Measurements from ENCODE around the gene GABBR2. TPM values are rescaled to one million over a fixed set of nuclear protein-coding genes. Genes with fewer than 3 reads are reported as not detected.

The GABBR2 gene
- total and polyA plus RNA-seq, 2 experiments from 2014 or later: 0.89 to 1.3 TPM

DNA sequence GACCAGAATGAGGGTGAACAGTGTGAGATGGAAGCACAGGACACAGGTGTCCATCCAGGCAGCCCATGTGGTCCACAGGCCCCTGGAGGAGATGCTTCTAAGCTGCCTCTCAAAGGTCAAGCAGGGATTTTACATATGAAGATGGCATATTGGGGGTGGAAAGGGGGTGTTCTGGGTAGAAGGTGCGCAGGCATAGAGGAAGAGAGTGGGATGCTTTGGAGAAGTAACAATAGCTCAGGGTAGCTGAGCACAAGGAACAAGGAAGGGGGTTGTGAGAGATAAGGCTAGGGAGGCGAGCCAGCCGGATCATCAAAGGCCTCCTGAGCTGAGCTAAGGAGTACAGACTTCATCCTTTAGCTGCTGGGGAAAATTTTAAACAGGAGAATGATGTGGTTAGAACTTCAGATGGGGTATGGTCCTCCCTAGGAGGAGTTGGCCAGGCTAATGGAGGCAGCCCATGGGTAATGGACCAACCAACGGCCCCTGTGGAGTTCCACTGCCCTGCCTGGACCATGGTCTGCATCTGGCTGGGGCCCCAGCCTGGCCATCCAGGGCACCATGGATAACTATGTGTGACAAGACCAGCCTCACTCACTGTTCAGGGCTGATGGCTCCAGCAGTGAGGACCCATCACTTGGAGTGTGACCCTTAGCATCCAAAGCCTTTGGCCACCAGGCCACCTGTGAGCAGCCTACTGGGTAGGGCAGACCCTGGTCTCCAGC lies 366.5 kb downstream of the GABBR2 start (continued):
- TF ChIP-seq, protein P1, sequence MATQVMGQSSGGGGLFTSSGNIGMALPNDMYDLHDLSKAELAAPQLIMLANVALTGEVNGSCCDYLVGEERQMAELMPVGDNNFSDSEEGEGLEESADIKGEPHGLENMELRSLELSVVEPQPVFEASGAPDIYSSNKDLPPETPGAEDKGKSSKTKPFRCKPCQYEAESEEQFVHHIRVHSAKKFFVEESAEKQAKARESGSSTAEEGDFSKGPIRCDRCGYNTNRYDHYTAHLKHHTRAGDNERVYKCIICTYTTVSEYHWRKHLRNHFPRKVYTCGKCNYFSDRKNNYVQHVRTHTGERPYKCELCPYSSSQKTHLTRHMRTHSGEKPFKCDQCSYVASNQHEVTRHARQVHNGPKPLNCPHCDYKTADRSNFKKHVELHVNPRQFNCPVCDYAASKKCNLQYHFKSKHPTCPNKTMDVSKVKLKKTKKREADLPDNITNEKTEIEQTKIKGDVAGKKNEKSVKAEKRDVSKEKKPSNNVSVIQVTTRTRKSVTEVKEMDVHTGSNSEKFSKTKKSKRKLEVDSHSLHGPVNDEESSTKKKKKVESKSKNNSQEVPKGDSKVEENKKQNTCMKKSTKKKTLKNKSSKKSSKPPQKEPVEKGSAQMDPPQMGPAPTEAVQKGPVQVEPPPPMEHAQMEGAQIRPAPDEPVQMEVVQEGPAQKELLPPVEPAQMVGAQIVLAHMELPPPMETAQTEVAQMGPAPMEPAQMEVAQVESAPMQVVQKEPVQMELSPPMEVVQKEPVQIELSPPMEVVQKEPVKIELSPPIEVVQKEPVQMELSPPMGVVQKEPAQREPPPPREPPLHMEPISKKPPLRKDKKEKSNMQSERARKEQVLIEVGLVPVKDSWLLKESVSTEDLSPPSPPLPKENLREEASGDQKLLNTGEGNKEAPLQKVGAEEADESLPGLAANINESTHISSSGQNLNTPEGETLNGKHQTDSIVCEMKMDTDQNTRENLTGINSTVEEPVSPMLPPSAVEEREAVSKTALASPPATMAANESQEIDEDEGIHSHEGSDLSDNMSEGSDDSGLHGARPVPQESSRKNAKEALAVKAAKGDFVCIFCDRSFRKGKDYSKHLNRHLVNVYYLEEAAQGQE (IDR thresholded peaks at IDR 0.05; ENCODE audit: unreplicated experiment): no peak
- TF ChIP-seq, protein P2, sequence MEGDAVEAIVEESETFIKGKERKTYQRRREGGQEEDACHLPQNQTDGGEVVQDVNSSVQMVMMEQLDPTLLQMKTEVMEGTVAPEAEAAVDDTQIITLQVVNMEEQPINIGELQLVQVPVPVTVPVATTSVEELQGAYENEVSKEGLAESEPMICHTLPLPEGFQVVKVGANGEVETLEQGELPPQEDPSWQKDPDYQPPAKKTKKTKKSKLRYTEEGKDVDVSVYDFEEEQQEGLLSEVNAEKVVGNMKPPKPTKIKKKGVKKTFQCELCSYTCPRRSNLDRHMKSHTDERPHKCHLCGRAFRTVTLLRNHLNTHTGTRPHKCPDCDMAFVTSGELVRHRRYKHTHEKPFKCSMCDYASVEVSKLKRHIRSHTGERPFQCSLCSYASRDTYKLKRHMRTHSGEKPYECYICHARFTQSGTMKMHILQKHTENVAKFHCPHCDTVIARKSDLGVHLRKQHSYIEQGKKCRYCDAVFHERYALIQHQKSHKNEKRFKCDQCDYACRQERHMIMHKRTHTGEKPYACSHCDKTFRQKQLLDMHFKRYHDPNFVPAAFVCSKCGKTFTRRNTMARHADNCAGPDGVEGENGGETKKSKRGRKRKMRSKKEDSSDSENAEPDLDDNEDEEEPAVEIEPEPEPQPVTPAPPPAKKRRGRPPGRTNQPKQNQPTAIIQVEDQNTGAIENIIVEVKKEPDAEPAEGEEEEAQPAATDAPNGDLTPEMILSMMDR (conservative IDR thresholded peaks at IDR 0.05; ENCODE audit: low read depth in 2 of 2): no peak
- no peak for TF ChIP-seq EZH2 (IDR thresholded peaks at IDR 0.05; ENCODE audit: low read depth, unreplicated experiment)

DNA sequence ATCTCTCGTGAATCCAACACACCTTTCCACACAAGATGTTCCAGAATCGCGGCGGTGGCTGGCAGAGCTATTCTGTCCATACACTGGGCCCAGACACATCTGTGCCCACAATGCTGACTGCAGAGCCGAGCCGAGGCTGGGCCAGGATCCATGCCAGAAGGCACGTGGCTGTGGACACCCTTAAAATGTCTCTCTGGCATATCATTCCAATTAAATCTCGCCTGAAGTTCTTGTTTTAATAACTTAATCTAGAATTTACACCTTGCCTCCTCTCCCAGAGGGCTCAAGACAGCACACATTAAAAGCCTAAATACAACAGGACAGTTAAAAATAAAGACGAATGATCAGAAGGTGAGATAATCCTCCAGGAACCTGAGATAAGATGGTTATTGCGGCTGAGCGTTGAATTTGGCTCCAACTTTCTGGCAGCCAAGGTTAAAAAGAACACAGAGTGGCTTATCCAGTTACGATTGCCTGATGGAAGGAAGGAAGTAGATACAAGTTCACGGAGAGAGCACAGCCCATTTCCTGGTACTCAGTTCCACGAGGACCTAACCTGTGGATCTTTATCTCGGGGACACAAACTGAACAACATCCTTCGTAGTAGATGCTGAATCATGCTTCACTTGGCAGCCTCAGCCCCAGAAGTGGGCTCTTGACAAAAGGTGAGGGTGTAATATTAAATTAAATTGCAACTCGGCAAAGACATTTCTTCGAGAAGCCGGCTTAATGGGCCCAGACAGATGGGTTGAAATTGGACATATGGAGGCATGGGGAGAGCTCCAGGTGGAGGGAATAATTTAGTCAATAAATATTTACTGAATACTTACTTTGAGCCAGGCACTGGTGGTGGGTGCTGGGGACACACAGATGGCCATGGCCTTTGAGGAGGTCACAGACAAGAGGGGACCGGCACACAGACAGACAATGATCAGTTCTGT lies 367.3 kb downstream of the GABBR2 start:
- no peak overlapping the region for H2AFZ ChIP-seq
- H3K9me3 Mint-ChIP-seq: no peaks in the 10 kb centered on the region
- peaks cover 11% of the 10 kb centered on the region for H3K9me2 ChIP-seq (ENCODE audit: insufficient read depth)
- H3K4me3 Mint-ChIP-seq: no peak overlapping the region
- H4K20me1 ChIP-seq (replicated peaks; ENCODE audit: insufficient read depth): no peaks in the 10 kb centered on the region
- H3K27ac ChIP-seq (ENCODE audit: low read depth): no peak overlapping the region
- H3K27ac Mint-ChIP-seq: no peak overlapping the region
- no peaks in the 10 kb centered on the region for H3K4me1 Mint-ChIP-seq
- H3K79me2 ChIP-seq (replicated peaks; ENCODE audit: insufficient read depth): no peaks in the 10 kb centered on the region
- no peaks in the 10 kb centered on the region for H3K27me3 ChIP-seq (ENCODE audit: insufficient read depth)
- peaks cover 5% of the 10 kb centered on the region for H3K27me3 Mint-ChIP-seq (ENCODE audit: insufficient read depth, low read depth, poor library complexity)
- H3K4me3 ChIP-seq: no peak overlapping the region
- H3K4me2 ChIP-seq: no peak overlapping the region
- no peak for ATAC-seq
- H3K36me3 ChIP-seq (ENCODE audit: insufficient read depth): no peaks in the 10 kb centered on the region
- no peaks in the 10 kb centered on the region for H3K36me3 Mint-ChIP-seq (ENCODE audit: low read depth)
- H3F3A ChIP-seq (replicated peaks; ENCODE audit: low read depth): no peaks in the 10 kb centered on the region
- DNase-seq (ENCODE audit: low spot score): no peak
- no peaks in the 10 kb centered on the region for H3K4me1 ChIP-seq (ENCODE audit: insufficient read depth)
- TF ChIP-seq ZNF114 (CRISPR knock-in tag; IDR thresholded peaks at IDR 0.05) (no peak), EZH2phosphoT487 (IDR thresholded peaks at IDR 0.05; ENCODE audit: unreplicated experiment) (no peak), ZNF331 (CRISPR knock-in tag; IDR thresholded peaks at IDR 0.05; ENCODE audit: low read depth) (no peak), JUNB (IDR thresholded peaks at IDR 0.05; ENCODE audit: unreplicated experiment) (no peak), POLR2AphosphoS5 (IDR thresholded peaks at IDR 0.05; ENCODE audit: low read depth) (no peak)
- TF ChIP-seq, protein P2 (conservative IDR thresholded peaks at IDR 0.05; ENCODE audit: low read depth in 2 of 2): no peak
- TF ChIP-seq, protein P1 (IDR thresholded peaks at IDR 0.05; ENCODE audit: unreplicated experiment): no peak
- TF ChIP-seq, protein P3, sequence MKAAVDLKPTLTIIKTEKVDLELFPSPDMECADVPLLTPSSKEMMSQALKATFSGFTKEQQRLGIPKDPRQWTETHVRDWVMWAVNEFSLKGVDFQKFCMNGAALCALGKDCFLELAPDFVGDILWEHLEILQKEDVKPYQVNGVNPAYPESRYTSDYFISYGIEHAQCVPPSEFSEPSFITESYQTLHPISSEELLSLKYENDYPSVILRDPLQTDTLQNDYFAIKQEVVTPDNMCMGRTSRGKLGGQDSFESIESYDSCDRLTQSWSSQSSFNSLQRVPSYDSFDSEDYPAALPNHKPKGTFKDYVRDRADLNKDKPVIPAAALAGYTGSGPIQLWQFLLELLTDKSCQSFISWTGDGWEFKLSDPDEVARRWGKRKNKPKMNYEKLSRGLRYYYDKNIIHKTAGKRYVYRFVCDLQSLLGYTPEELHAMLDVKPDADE (IDR thresholded peaks at IDR 0.05): no peak

Data from GM23338 (cell line).